Right atrium auricular region (tissue), 2 donors: ENCODE measurements around the gene REEP3. TPM values are rescaled to one million over a fixed set of nuclear protein-coding genes. Genes with fewer than 3 reads are reported as not detected.
A peak's percentile ranks its signal among the peaks of the same experiment; 100 is the strongest.
"Not testable (repeated sequence)": the region's sequence is repeated elsewhere in the genome, so short reads cannot be mapped to it uniquely, and the experiment has no call there.

Source experiments
- DNase-seq: peaks from one replicate; pipeline ENCODE4 v3.0.0-alpha.2; 2019; ENCODE audit warnings: low spot score
- H3K27ac ChIP-seq, 2 donors: fragments of 200-600 bp; sonication (generic); 1 replicate in 1 of 2; 2 replicates in 1 of 2; pipeline ENCODE4 v1.5.1; 2016 to 2019
- H3K27me3 ChIP-seq, 2 donors: fragments of 200-600 bp; sonication (generic); one replicate each; pipeline versions ENCODE4 v1.5.1 to v1.6.0; 2017 to 2019
- H3K36me3 ChIP-seq: fragments of 200-600 bp; sonication (generic); one replicate; pipeline ENCODE4 v1.5.1; 2016
- H3K4me1 ChIP-seq, 2 donors: fragments of 200-600 bp; sonication (generic); one replicate each; pipeline versions ENCODE4 v1.5.1 to v1.6.0; 2017 to 2019
- H3K4me3 ChIP-seq, 2 donors: fragments of 200-600 bp; sonication (generic); 1 replicate in 1 of 2; 2 replicates in 1 of 2; pipeline ENCODE4 v1.5.1; 2017 to 2019; ENCODE audit warnings: mild to moderate bottlenecking in 1 of 2, moderate library complexity in 1 of 2
- H3K9me3 ChIP-seq, 2 donors: fragments of 200-600 bp; sonication (generic); one replicate each; pipeline ENCODE4 v1.5.1; 2019
- CTCF ChIP-seq, 2 donors: fragments of 200-600 bp; sonication (generic); IDR thresholded peaks; one replicate each; pipeline ENCODE4 v1.5.1; 2019; ENCODE audit warnings: antibody characterized with exemption in 2 of 2
- total RNA-seq, 2 donors: library from RNA; depleted of rRNA; stranded (reverse); fragments of >200 nt; gene quantifications; one replicate each; pipeline ENCODE4 v1.1.0, GENCODE V29; 2016

REEP3 gene
- total RNA-seq, 2 donors from 2014 or later = 41.4 to 42.7 TPM

GRCh38 chr10:63653747-63654146 lies 132.5 kb downstream of the REEP3 start:
- Histone ChIP-seq H3K36me3 (no peaks in the 10 kb centered on the region), H3K27me3 (no peaks in the 10 kb centered on the region), H3K9me3 (no peaks in the 10 kb centered on the region), H3K4me1 (no peaks in the 10 kb centered on the region), H3K4me3 (no peak overlapping the region), H3K27ac (no peak overlapping the region)
- no peak for DNase-seq
- TF ChIP-seq CTCF (IDR thresholded peaks at IDR 0.05) = no peak

- Histone ChIP-seq H3K4me1 (no peaks in the 10 kb centered on the region), H3K4me3 (no peak overlapping the region), H3K9me3 (no peaks in the 10 kb centered on the region), H3K27me3 (no peaks in the 10 kb centered on the region), H3K27ac (no peak overlapping the region), H3K36me3 (no peaks in the 10 kb centered on the region)
- no peak for DNase-seq
- no peak for TF ChIP-seq CTCF (IDR thresholded peaks at IDR 0.05)
Observed at GRCh38 chr10:63657761-63658160, 136.6 kb downstream of the REEP3 start.

GRCh38 chr10:63660941-63661340 lies 139.7 kb downstream of the REEP3 start:
- not testable (repeated sequence) for H3K4me1 ChIP-seq, H3K9me3 ChIP-seq, H3K27me3 ChIP-seq, H3K36me3 ChIP-seq, DNase-seq, H3K4me3 ChIP-seq
- H3K27ac ChIP-seq = peak overlapping the region; percentile 3 to 31

GRCh38 chr10:63661347-63661746 lies 140.1 kb downstream of the REEP3 start:
- no peak for DNase-seq
- Histone ChIP-seq H3K27ac (no peak overlapping the region), H3K27me3 (no peaks in the 10 kb centered on the region), H3K36me3 (no peaks in the 10 kb centered on the region), H3K9me3 (no peaks in the 10 kb centered on the region), H3K4me1 (no peaks in the 10 kb centered on the region), H3K4me3 (no peak overlapping the region)
- TF ChIP-seq CTCF (IDR thresholded peaks at IDR 0.05) = no peak

- H3K9me3 ChIP-seq = no peaks in the 10 kb centered on the region
- DNase-seq = no peak
- H3K27ac ChIP-seq = no peak overlapping the region
- TF ChIP-seq CTCF (IDR thresholded peaks at IDR 0.05) = no peak
- no peaks in the 10 kb centered on the region for H3K36me3 ChIP-seq
- H3K27me3 ChIP-seq = no peaks in the 10 kb centered on the region
- no peak overlapping the region for H3K4me3 ChIP-seq
- no peaks in the 10 kb centered on the region for H3K4me1 ChIP-seq
Observed at GRCh38 chr10:63664341-63664885, 143.2 kb downstream of the REEP3 start.

GRCh38 chr10:63665006-63665580 lies 143.9 kb downstream of the REEP3 start:
- H3K4me3 ChIP-seq, H3K27ac ChIP-seq, H3K4me1 ChIP-seq, H3K36me3 ChIP-seq, DNase-seq, H3K27me3 ChIP-seq, H3K9me3 ChIP-seq: not testable (repeated sequence)

GRCh38 chr10:63665670-63666134 lies 144.5 kb downstream of the REEP3 start:
- no peak overlapping the region for H3K4me3 ChIP-seq
- H3K9me3 ChIP-seq = no peaks in the 10 kb centered on the region
- no peak for DNase-seq
- H3K27me3 ChIP-seq = no peaks in the 10 kb centered on the region
- H3K36me3 ChIP-seq = no peaks in the 10 kb centered on the region
- no peak for TF ChIP-seq CTCF (IDR thresholded peaks at IDR 0.05)
- H3K27ac ChIP-seq = no peak overlapping the region
- H3K4me1 ChIP-seq = peaks cover 0 to 2% of the 10 kb centered on the region in 2 donors
